Measurements from ENCODE around the gene SHROOM3.

Gene SHROOM3

GRCh38 chr4:76750716-76751115 lies 315.7 kb downstream of the SHROOM3 start:
- no peak for DNase-seq (ENCODE audit: low read depth in 2 of 2)

DNA sequence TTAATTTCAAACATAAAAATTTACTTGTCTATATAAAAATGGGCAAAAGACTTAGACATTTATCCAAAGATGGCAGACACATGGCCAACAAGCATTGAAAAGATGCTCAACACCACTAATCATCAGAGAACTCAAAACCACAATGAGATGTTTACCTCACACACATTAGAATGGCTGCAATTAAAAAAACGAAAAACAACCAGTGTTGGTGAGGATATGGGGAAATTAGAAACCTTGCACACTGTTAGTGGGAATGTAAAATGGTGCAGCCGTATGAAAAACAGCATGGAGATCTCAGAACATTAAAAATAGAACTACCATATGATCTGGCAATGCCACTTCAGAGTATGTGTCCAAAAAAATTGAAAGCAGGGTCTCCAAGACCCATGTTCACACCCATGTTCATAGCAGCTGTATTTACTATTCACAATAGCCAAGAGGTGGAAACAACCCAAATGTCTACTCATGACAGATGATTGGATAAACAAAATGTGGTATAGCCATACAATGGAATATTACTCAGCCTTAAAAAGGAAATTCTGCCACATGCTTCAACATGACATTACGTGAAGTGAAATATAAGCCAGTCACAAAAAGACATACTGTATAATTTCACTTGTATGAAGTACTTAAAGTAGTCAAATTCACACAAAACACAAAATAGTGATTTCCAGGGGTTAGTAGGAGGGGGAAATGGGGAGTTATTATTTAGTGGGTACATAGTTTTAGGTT lies 316.7 kb downstream of the SHROOM3 start:
- DNase-seq (ENCODE audit: low read depth in 2 of 2), result no peak

DNA sequence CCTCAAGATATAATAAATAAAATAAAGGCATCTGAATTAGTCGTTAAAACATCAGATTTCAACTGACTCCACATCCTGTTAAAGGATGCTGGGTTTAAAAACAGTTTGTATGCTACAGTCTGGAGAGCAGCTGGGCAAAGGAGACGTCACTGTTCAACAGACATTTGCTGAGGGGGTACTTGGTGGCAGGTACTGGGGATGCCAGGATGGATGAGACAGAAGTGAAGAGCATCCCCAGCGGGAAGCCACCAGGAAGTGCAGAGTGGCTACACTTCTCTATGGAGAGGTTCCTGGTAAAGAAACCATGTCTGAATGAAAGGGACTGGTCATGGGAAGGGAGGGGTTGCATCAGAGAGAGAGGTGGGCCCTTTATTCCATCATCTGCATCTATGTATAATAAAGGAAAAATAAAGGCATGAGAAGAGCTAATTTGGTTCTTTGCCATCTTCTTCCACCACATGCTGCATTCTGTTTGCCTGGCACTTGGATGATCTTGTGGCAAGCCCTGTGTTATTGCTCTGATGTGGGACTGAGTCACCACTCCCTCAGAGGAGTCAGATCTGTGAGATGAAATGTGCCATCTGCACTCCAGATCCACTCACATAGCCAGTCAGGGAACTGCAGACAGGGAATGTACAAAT lies 318.0 kb downstream of the SHROOM3 start:
- no peak for DNase-seq (ENCODE audit: low read depth in 2 of 2)

DNA sequence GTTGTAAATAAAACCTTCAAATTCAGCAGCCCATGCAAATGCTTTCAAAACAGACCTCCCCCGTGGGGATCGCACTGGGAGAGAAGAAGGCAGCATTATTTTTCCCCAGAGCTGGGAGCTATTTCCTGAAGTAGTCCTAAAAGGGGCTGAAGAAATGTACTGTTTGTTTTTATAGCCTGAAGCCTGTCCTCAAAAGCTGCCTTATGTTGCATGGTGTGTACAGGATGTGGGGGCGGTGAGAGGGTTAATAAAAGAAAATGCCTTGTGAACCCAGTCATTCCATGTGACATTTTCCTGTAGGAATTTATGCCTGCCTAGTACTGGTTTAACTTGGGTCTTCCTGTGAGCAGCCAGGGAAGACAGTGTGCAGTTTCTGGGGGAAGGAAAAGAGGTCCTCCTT lies 318.8 kb downstream of the SHROOM3 start:
- no peak for DNase-seq (ENCODE audit: low read depth in 2 of 2)

GRCh38 chr4:76754439-76754838 lies 319.4 kb downstream of the SHROOM3 start:
- no peak for DNase-seq (ENCODE audit: low read depth in 2 of 2)

DNA sequence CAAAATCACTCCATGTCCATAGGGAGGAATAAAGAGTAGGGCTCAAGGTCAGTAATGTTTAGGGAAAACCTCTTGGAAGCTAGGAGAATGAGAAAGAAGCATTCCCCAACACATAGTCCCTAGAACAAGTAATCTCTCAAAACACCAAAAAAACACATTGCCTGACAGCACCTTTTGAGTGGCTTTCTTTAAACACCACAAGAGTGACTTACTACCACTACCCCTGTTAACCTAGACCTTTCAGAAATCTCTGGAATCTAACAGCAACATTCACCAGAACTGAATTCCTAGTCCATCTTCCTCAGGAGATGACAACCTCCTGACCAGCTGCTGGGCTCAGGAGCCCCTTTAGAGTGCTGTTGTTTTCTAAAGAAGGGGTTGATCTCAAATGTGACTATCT lies 320.7 kb downstream of the SHROOM3 start:
- no peak for DNase-seq (ENCODE audit: low read depth in 2 of 2)

- no peak for DNase-seq (ENCODE audit: low read depth in 2 of 2)
Observed at GRCh38 chr4:76756416-76756815, 321.4 kb downstream of the SHROOM3 start.

DNA sequence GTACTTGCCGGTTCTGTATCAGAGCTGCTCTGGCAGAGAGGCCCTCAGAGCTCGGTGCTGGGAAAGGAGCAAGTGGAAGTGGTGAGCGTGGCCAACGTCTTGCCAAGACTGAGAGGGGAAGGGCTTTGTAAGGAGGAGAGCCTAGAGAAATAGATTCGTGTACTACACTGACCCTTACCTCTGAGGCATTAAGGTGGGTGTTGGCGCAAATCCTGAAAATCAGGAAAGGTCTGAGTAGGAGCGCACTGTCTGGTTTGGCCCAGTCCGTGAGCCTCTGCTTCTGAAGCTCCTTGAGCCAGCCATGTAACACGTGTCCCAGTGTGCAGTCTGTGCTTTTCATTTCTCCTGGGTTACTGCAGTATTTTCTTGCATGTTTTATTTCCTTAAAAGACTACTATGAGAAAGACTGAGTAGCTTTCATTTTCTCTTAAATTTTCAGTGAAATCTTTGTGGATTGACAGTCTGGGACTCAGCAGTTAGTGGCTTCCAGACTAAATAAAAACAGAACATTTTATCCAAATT lies 322.4 kb downstream of the SHROOM3 start:
- no peak for DNase-seq (ENCODE audit: low read depth in 2 of 2)

DNA sequence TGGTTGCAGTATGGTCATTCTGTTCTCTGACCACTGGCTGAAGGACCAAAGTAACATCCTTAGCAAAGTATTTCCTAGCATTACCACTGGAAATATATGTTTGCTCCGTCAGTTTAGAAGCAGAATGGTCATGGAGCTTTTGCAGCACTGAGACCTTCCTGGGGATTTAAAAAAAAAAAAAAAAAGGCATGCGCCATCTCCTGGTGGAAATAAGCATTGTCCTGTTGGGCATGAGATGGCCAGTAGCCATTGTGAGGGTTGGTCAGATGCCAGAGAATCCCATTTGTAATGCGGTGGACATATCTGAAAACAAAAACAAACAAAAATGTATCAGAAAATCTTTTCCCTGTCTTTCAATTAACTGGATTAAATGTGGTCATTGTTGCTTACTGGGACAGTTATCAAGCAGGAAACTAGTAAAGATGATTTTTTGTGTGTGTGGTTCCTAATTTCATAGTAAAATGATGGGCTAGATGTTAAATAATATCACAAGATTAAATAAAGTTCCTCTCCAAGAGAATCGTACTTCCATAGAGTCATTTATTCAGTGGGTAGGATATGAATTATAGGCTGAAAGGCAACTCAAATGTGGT lies 323.4 kb downstream of the SHROOM3 start:
- DNase-seq (ENCODE audit: low read depth in 2 of 2), result no peak

- no peak for DNase-seq (ENCODE audit: low read depth in 2 of 2)
Observed at GRCh38 chr4:76758996-76759395, 324.0 kb downstream of the SHROOM3 start.

GRCh38 chr4:76760193-76760592 lies 325.2 kb downstream of the SHROOM3 start:
- no peak for DNase-seq (ENCODE audit: low read depth in 2 of 2)

DNA sequence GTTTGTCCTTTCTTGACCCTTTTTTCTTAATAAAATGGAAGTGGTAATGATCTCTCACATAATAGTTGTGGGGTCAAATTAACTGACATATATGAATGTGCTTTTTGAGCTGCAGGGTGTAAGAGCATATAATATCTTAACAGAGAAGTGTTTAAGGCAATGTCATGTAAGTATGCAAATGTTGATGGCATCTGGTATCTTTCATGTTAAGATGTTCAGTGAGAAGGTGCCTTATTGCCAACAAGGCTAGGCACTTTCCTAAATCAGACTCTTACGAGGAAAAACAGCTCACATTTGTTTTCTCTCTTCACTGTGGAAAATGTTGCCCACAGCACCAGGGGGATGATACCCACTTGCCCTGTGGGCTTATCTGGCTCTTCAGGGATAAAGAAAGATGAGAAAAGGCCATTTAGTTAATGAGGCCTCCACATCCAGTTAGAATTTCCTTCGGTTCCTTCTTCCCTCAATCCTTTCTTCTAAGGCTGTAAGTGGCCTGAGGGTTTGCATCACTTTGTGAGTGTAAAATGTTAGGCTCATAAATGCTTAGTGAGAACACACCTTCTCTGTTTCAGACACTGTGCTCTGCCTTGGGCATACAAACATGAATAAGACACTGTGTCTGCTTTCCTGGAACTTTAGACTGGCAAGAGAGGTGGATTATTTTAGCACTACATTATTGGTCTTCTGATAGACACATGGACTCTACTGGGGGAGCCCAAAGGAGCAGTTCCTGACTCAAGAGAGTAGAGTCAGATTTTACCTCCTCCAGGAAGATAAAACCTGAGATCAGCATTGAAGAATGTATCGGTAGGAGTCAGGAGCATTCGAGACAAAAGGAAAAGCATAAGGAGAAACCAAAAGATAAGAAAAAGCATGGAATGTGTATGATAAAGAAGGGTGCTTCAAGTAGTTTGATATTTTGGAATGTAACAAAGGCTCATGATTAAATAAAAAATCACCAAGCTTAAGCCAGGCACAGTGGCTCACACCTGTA lies 327.4 kb downstream of the SHROOM3 start:
- DNase-seq (ENCODE audit: low read depth in 2 of 2), result no peak

GRCh38 chr4:76764251-76764650 lies 329.2 kb downstream of the SHROOM3 start:
- no peak for DNase-seq (ENCODE audit: low read depth in 2 of 2)

DNA sequence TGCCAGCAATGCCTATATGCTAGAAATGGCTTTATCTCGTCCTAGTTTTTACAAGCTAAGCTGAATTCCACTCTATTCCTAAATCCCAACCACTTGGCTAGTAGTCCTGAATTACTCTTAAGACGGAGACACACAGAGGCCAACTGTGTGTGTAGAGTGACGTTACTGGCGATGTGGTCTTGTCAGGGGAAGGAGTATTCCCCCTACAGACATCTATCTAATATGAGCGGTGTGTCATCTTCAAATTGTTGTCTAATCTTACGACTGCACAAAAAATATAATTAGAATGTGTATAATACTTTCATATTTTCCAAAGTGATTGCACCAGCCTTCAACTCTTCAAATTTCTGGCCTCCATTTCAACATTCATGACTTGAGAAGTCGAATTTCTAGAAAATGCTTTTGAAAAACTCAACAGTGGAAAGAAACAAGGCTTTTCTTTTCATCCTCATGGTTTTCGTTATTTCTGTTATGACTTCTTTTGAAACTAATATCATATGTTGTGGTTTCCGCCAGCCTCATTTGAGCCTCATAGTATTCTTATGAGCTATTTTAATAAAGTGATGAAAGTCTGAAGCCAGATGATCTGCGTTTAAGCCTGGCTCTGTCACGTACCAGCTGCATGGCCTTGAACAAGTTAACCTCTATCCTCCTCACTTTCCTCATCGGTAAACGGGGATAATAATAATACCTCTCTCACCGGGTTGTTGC lies 330.6 kb downstream of the SHROOM3 start:
- no peak for DNase-seq (ENCODE audit: low read depth in 2 of 2)

GRCh38 chr4:76767983-76768382 lies 333.0 kb downstream of the SHROOM3 start:
- DNase-seq (ENCODE audit: low read depth in 2 of 2), result no peak

GRCh38 chr4:76772498-76773106 lies 337.6 kb downstream of the SHROOM3 start:
- no peak for DNase-seq (ENCODE audit: low read depth in 2 of 2)

DNA sequence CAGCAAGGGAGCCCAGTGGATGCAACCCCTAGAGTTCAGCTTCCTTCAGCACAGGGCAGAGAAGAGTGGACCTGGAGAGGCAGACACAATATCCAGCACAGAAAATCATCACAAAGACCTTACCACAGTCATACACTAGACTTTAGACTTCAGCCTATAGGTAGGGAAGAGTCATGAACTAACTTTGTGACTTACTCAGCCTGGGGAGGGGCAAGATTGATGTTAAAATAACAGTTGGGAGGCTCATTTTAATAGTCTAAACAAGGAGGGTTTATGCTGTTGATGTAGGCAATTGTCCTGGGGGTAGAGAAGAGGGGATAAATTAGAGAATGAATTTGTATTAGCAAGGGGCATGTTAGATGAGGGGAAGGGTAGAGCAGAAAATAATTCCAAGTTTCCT lies 338.7 kb downstream of the SHROOM3 start:
- no peak for DNase-seq (ENCODE audit: low read depth in 2 of 2)

GRCh38 chr4:76779740-76780459 lies 344.9 kb downstream of the SHROOM3 start:
- DNase-seq (ENCODE audit: low read depth in 2 of 2), result no peak

DNA sequence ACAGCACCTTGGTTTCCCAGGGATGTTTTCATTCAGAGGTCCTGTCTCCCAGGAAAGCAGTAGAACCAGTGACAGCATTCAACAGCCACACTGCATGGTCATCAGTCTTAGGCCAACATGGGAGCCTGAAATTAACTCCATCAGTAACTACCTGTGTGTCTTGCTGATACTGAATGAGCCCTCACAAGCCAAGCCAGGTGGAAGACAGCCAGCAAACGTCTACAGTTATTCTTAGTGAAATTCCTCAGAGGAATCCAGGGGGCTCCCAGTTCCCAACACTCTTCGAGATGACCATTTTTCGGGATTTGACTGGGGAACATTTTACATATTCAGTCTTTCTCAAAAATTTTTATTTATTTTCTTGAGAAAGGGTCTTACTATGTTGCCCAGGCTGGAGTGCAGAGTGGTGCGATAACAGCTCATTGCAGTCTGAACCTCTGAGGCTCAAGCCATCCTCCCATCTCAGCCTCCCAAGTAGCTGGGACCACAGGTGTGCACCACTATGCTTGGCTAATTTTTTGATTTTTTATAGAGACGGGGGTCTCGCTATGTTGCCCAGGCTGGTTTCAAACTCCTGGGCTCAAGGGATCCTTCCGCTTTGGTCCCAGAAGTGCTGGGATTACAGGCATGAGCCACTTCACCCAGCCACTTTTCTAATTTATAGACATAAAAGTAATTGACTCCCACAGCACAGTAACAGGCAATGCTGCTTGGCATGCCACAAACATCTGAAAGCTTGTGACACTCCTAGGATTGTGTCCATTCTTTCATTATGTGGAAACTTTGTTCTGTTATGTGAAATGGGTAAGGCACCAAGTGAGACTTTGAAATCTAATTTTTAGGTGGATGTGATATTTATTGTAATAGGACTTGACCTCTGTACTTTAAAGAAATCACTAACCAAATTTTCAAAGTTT lies 346.0 kb downstream of the SHROOM3 start:
- DNase-seq (ENCODE audit: low read depth in 2 of 2), result no peak

Measured in stimulated activated CD4-positive, alpha-beta T cell treated with anti-CD3 and anti-CD28 coated beads, Interleukin-12 subunit alpha, Interleukin-12 subunit beta, amount 100 ng/mL, for 24 hours (primary cell).